HG02943 (cell line): ENCODE data around the gene CEBPG.

Experiments
- ATAC-seq: cut with Tn5 transposase; IDR thresholded peaks from one replicate; pipeline ENCODE4 v1.9.1; 2021; ENCODE audit warnings: mild to moderate bottlenecking, low read depth, moderate library complexity; ENCODE audit not compliant: unreplicated experiment

The CEBPG gene

DNA sequence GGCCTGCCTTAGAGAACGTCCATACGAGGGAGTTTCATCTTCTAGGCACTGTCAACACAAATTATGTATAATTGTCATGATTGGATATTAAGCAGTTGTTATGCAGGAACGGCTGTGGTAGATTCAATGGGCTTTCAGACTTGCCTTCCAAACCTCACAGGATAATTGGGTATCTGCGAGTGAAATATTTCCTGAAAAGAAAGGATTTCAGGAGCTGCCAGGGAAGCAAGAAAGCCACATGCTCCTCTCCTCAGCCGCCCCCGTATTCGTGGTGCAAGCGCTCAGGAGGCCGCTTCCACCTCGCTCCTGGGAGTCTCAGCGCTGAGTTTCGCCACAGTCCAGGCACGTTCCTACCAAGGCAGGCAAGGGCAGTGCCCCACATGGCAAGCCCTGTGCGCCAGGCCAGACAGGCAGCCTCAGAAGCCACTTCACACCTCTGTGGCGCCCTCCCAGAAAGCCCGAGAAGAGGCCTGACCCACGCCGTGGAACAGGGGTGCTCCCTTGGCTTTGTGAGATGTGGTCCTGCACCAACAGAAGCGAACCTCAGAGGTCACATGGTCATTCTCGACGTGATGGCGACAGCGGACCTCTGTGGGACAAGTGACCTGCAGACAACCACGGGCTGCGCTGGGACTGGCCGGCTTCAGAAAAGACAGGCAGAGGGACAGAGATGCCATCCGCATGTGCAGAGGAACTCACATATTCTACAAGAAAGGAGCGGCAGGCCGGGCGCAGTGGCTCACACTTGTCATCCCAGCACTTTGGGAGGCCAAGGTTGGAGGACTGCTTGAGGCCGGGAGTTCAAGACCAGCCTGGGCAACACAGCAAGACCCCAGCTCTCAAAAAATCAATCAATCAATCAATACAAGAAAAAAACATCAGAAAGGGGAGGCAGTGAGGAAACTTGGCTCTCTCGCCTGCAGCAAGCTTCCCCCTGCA, 41.4 kb downstream of the CEBPG start:
- no peak for ATAC-seq

DNA sequence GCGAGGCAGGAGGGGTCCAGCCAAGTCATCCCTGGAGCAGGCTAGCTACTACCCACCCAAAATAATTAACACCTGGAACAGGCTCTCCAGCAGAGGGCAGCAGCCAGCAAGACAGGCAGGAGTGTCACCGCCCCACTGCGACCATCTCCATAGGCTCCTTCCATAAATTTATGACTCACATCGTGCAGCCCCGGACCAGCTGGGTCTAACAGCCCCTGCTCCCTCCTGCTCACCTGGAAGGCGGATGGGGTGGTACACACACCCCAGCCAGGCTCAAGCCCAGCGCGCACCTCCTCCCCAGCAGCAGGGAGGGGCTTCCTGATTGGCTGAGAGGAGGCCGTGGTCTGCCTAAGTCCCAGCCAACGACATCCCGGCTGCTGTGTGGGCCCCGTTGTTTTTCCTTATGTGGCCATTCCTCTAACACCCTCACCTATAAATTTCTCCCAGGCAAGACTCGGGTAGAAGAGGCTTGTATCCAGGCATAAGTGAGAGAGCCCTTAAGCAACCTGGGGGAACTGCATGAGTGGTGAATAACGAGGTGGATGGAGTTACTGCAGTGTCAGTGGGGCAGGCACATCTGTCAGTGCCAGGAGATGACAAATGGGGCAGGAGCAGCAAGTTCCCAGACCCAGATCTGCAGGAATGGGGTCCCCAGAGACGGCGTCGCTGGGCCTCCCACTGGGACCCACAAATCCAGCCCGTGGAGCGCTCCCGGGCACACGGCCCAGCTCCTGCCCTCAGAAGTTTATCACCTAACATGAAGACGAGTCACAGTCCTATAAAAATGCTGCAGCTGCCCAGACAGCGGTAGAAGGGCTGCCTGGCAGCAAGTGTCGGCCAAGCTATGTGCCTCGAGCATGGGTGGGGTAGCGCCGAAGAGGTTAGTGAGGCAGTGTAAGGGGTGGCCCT, 43.1 kb downstream of the CEBPG start:
- ATAC-seq: no peak

- ATAC-seq: no peak
Observed at GRCh38 chr19:33417751-33418150, 44.2 kb downstream of the CEBPG start.

DNA sequence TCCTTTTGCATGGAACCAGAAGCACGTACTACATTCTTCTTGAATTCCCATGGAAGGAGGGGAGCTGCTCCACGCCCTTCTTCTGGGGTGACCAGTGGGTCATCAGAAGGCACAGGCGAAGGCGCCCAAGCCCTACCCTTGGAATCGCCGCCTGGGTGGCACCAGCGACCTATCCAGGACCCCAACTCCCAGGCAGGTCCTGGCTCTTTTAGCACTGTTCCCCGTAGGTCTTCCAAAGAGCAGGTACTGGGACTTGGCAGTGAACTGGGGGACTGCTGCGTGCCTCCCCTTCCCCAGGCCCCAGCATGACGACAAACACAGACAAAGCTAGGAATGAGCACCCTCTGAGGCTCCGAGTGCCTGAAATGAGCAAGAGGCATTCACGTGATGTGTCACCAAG, 45.0 kb downstream of the CEBPG start:
- no peak for ATAC-seq

GRCh38 chr19:33418871-33419787, 45.6 kb downstream of the CEBPG start:
- no peak for ATAC-seq

DNA sequence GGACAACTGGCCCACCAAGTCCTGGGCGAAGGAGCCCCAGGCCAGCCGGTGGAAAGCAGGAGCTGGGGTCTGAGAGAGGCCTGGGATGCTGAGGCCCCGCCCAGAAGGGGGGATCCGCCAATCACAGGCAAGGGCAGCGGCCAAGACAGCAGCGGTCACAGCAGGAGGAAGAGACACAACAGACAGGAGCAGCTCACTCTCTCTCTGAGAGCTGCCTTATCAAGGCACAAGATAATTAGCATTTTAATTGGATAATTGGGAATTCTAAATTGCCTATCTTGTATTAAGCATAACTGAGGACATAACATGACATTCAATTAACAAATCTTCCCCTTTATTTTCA, 46.2 kb downstream of the CEBPG start:
- ATAC-seq: no peak

DNA sequence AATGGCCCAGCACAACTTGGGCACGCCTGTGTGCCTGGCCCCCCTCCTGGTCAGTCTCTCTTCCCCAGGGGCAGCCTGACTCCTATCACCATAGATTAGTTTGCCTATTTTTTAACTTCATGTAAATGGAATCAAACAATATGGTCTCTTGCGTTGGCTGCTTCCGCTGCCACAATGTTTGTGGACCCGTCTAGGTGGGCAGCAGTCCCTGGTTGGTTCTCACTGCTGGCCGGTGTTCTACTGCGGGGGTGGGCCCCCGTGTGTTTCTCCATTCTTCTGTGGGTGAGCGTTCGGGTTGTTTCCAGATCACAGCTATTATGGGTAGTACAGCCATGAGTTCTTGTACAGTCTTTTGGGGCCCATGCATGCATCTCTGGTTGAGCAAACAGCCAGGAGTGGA, 47.3 kb downstream of the CEBPG start:
- no peak for ATAC-seq

DNA sequence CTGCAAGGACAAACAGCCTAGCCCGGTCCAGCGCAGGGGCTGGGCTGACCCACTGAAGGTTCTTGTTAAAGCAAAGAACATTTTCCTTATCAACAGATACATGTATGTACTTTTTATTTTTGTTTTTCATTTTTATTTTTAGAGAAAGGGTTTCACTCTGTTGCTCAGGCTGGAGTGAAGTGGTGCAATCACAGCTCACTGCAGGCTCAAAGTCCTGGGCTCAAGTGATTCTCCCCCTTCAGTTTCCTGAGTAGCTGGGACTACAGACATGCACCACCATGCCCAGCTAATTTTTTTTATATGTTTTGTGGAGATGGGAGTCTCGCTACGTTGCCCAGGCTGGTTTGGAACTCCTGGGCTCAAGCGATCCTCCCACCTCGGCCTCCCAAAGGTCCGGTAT, 47.9 kb downstream of the CEBPG start:
- ATAC-seq: no peak

DNA sequence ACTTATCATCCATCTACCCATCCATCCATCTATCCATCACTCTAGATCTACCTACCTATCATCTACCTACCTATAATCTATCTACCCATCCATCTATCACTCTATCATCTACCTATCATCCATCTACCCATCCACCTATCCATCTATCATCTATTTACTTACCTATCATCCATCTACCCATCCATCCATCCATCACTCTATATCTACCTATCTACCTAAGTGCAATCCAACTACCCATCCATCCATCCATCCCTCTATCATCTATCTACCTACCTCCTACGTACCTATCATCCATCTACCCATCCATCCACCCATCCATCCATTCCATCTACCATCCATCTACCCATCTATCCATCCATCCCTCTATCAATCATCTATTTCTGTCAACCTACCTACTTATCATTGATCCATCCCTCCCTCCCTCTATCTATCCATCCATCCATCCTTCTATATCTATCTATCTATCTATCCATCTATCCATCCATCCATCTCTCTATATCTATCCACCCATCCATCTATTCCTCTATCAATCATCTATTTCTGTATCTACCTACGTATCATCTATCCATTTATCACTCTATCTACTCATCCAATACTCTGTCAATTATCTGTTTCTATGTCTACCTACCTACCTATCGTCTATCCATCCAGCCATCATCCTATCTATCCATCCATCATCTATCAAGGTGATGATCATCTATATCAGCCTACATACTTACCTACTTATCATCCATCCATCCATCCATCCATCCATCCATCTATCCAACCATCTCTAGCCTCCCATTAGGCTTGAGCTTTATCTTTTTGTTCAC, 49.1 kb downstream of the CEBPG start:
- no peak for ATAC-seq

DNA sequence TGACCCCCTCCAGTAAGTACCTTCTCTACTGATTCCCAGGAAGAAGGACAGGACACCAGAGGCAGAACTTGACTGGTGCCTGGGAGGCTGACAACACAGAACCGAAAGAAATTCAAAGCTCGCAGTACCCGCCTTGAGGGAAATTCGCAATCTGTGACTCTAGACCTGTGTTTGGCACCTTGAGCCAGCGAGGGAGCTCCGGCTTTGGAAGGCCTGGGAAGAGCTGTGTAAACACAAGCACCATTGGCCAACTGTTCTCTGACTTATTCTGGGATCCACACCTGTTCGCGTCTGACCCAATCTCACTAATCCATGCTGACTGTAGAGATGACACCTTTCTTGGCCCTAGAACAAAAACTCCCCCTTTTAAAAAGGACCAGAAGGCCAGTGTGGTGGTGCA, 50.7 kb downstream of the CEBPG start:
- no peak for ATAC-seq

GRCh38 chr19:33426621-33427361, 53.3 kb downstream of the CEBPG start:
- ATAC-seq: no peak

DNA sequence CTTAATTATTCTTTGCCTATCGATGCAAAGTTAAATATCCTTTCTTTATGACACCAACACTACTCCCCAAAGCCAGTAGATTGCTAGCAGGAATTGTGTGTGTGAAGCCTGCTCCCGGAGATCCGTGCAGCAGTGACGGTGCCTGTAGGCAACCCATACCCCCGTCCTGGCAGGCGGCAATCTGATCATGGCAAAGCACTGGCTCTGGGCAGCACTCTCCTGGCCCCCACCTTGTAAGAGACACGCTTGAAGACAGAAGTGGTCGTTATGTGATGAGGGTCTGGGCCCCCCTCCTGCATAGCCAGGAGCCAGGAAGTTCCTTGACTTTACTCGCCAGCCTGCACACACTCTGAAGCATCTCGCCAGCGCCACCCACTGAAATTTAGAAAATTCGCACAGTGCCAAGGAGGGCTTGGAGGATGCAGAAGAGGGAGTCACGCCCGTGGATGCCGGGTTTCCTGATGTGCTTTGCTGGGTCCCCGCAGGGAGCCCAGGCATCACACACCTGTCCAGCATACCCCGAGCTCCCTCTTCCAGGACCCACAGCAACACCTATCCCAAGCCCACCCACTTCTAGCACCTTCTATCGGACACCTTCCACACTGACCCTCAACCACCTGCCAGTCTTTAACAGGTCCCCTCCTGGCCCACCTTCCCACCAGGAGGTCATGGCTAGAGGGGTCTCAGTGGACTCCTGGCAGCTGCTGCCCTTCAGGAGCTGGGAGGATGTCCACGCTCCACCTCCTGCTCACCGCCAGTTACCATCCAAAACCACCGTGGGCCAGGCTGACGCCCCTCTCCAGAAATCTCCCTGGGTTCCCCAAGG, 54.5 kb downstream of the CEBPG start:
- no peak for ATAC-seq

DNA sequence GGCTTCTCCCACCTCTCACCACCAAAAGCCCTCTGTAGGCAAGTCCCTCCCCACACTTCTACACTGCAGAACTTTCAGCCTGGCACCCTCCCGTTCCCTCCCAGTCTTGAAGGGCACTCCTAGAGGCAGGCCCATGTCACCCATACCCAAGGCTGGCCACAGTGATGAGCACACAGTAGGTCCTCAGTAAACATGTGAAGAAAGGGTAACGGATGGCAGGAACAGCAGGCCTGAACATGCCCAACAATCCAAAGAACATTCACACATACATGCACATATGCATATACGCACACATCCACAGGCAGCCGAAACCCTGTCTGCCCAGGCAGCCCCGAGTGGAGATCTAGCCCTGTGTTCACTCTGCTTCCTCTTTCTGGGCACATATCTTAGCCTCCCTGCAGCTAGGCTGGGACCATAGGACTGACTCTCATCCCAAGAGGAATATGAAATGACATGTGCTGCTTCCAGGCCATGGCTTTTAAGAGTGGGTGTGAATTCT, 55.2 kb downstream of the CEBPG start:
- ATAC-seq: no peak

DNA sequence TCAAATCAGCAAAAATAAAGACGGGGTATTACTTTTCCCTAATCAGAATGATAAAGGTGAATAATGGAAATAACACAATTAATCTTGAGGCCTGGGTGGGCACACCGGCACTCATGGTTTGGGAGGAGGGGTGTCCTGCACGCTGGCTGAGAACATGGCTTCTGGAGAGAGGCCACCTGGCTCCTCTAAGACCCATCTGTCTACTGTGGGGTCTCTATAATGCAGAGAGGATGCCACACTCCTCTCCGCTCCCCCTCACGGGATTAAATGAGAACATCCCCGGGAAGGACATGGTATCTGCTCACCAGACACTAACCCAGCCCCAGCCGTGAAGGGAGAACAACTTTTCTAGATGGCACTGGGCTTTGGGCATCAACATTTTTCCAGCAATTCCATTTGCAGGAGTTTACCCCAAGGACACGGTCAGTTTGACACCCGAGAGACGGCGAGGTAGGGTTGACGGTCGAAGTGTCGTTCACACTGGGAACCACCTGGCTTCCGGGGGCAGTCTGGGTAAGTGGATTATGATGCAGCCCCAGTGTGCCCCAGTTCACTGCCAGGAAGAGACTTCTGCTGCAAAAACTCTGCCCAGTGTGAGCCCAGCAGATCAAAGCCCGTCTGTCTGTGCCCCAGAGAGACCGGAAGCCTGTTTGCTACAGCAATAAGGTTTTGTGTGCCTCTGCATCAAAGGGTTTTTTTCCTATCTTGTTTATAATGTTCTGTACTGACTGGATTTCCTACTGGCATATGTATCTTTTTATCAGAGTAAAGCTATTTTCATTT, 56.6 kb downstream of the CEBPG start:
- ATAC-seq: no peak

- no peak for ATAC-seq
Observed at GRCh38 chr19:33430674-33431277, 57.3 kb downstream of the CEBPG start.

DNA sequence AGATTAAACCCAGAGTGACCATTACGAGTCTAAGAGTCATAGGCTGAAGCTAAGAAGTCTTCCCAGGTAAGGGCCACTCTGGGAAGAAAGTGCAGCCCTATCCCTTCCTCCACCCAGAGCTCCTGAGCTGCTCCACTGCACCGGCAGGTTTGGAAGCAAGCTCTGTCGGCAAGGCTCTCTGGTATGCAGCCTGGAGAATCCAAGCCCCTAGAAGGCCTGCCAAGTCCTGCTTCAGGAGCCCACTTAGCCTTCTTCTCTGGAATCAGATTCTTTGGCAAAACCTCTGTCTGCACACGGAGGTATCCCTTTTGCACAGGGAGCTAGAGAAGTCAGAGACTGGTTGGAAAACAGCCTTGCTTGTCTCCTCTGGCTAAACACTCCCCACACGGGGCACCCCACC, 58.5 kb downstream of the CEBPG start:
- ATAC-seq: no peak
